Panc1 (cell line): ENCODE measurements around the gene DDX31.

ENCODE experiments used
- POLR2AphosphoS5 ChIP-seq: IDR thresholded peaks from 2 replicates; pipeline ENCODE4 v1.6.1; 2012; ENCODE audit warnings: mild to moderate bottlenecking, low read depth, low read length, moderate library complexity
- TF ChIP-seq, protein P1 (sequence below): fragments of 450-650 bp; IDR thresholded peaks from 2 replicates; pipeline ENCODE4 v1.5.1; 2017; ENCODE audit warnings: mild to moderate bottlenecking
- TF ChIP-seq, protein P2 (sequence below), 2 experiments: IDR thresholded peaks; 2 replicates each; pipeline ENCODE4 v1.6.1; 2011 to 2012; ENCODE audit warnings: low read depth in 2 of 2, control low read depth in 1 of 2, low read length in 1 of 2, mild to moderate bottlenecking in 1 of 2, moderate library complexity in 1 of 2; ENCODE audit not compliant: insufficient read depth in 1 of 2

DNA sequence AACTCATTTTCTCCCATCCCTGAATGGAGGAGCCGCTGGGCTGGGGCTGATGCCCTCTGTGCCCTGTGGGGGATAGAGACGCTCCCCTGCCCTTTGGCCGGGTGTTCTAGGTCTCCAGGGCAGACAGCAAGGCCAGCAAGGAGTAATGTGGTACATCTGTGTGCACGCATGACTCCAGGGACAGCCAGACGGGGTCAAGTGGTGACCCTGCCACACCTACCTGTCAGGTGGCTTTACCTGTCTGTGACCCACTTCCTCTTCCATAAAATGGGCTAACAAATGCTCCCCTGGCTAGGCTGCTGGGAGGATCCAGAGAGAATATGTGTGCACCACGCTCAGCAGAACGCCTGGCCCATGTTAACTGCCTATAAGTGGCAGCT is 122.7 kb downstream of the DDX31 start:
- no peak for TF ChIP-seq POLR2AphosphoS5
- TF ChIP-seq, protein P1, sequence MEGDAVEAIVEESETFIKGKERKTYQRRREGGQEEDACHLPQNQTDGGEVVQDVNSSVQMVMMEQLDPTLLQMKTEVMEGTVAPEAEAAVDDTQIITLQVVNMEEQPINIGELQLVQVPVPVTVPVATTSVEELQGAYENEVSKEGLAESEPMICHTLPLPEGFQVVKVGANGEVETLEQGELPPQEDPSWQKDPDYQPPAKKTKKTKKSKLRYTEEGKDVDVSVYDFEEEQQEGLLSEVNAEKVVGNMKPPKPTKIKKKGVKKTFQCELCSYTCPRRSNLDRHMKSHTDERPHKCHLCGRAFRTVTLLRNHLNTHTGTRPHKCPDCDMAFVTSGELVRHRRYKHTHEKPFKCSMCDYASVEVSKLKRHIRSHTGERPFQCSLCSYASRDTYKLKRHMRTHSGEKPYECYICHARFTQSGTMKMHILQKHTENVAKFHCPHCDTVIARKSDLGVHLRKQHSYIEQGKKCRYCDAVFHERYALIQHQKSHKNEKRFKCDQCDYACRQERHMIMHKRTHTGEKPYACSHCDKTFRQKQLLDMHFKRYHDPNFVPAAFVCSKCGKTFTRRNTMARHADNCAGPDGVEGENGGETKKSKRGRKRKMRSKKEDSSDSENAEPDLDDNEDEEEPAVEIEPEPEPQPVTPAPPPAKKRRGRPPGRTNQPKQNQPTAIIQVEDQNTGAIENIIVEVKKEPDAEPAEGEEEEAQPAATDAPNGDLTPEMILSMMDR, result no peak
- TF ChIP-seq, protein P2, sequence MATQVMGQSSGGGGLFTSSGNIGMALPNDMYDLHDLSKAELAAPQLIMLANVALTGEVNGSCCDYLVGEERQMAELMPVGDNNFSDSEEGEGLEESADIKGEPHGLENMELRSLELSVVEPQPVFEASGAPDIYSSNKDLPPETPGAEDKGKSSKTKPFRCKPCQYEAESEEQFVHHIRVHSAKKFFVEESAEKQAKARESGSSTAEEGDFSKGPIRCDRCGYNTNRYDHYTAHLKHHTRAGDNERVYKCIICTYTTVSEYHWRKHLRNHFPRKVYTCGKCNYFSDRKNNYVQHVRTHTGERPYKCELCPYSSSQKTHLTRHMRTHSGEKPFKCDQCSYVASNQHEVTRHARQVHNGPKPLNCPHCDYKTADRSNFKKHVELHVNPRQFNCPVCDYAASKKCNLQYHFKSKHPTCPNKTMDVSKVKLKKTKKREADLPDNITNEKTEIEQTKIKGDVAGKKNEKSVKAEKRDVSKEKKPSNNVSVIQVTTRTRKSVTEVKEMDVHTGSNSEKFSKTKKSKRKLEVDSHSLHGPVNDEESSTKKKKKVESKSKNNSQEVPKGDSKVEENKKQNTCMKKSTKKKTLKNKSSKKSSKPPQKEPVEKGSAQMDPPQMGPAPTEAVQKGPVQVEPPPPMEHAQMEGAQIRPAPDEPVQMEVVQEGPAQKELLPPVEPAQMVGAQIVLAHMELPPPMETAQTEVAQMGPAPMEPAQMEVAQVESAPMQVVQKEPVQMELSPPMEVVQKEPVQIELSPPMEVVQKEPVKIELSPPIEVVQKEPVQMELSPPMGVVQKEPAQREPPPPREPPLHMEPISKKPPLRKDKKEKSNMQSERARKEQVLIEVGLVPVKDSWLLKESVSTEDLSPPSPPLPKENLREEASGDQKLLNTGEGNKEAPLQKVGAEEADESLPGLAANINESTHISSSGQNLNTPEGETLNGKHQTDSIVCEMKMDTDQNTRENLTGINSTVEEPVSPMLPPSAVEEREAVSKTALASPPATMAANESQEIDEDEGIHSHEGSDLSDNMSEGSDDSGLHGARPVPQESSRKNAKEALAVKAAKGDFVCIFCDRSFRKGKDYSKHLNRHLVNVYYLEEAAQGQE (IDR thresholded peaks at IDR 0.05; ENCODE audit: insufficient read depth in 1 of 2, low read depth in 2 of 2, low read length in 1 of 2), result no peak
